Common myeloid progenitor, CD34-positive (primary cell): ENCODE results near the gene TMEM212.

Source experiments
- CTCF ChIA-PET: fragments of 350-600 bp; sonication (Branson Sonifier 250); formaldehyde crosslinking; loops from one replicate; lab custom pipeline; 2021; ENCODE audit warnings: antibody characterized with exemption; lab: Charles Lee
- POLR2A ChIA-PET: fragments of 350-600 bp; sonication (Branson Sonifier 250); formaldehyde crosslinking; loops from one replicate; lab custom pipeline; 2021; ENCODE audit warnings: antibody characterized with exemption; lab: Charles Lee
- DNase-seq, 3 donors: peaks; one replicate each; pipeline versions ENCODE4 v3.0.0 to v3.0.0-alpha.2; 2013
- H3K27ac ChIP-seq, 2 experiments: 1 replicate in 1 of 2; 2 replicates in 1 of 2; pipeline ENCODE4 v1.7.0; 2013; ENCODE audit warnings: inconsistent platforms in 2 of 2, low read length in 2 of 2, mild to moderate bottlenecking in 2 of 2, low read depth in 1 of 2, moderate library complexity in 1 of 2; ENCODE audit not compliant: severe bottlenecking in 2 of 2, insufficient read depth in 1 of 2, poor library complexity in 1 of 2
- H3K27me3 ChIP-seq, 5 experiments: replicated peaks in 2 of 5; 1 replicate in 3 of 5; 2 replicates in 2 of 5; pipeline versions ENCODE4 v1.6.1 to v1.7.0; 2013; ENCODE audit warnings: low read length in 4 of 5, mild to moderate bottlenecking in 2 of 5, moderate library complexity in 2 of 5, inconsistent platforms in 1 of 5; ENCODE audit not compliant: insufficient read depth in 5 of 5, control insufficient read depth in 4 of 5
- H3K36me3 ChIP-seq, 4 experiments: 1 replicate in 2 of 4; 2 replicates in 2 of 4; pipeline versions ENCODE4 v1.6.1 to v1.7.0; 2013; ENCODE audit warnings: low read length in 3 of 4, control low read depth in 1 of 4, mild to moderate bottlenecking in 1 of 4; ENCODE audit not compliant: control insufficient read depth in 4 of 4, insufficient read depth in 4 of 4
- H3K4me1 ChIP-seq, 4 experiments: 1 replicate in 3 of 4; 2 replicates in 1 of 4; pipeline versions ENCODE4 v1.6.1 to v1.7.1; 2013; ENCODE audit warnings: low read length in 3 of 4, mild to moderate bottlenecking in 3 of 4, control low read depth in 1 of 4, inconsistent platforms in 1 of 4, moderate library complexity in 1 of 4; ENCODE audit not compliant: control insufficient read depth in 4 of 4, insufficient read depth in 4 of 4; ENCODE audit errors: control extremely low read depth in 1 of 4
- H3K4me3 ChIP-seq, 7 experiments: 1 replicate in 4 of 7; 2 replicates in 3 of 7; pipeline versions ENCODE4 v1.5.1 to v1.7.0; 2013; ENCODE audit warnings: mild to moderate bottlenecking in 7 of 7, low read length in 6 of 7, moderate library complexity in 6 of 7, inconsistent platforms in 2 of 7, low read depth in 2 of 7, control low read depth in 1 of 7; ENCODE audit not compliant: insufficient read depth in 4 of 7, control insufficient read depth in 1 of 7; ENCODE audit errors: extremely low read depth in 1 of 7
- H3K9me3 ChIP-seq, 5 experiments: 1 replicate in 4 of 5; 2 replicates in 1 of 5; pipeline versions ENCODE4 v1.6.1 to v1.7.1; 2013; ENCODE audit warnings: low read length in 4 of 5, mild to moderate bottlenecking in 2 of 5, inconsistent platforms in 1 of 5, low read depth in 1 of 5, moderate library complexity in 1 of 5; ENCODE audit not compliant: control insufficient read depth in 4 of 5, insufficient read depth in 2 of 5; ENCODE audit errors: control extremely low read depth in 1 of 5
- WGBS: methylation state at CpG from one replicate; pipeline ENCODE4 v1.1.5; 2013; ENCODE audit not compliant: insufficient coverage; 5-methylcytosine and 5-hydroxymethylcytosine counted together

TMEM212 gene

GRCh38 chr3:171880101-171880870, 37.1 kb downstream of the TMEM212 start:
- H3K27ac ChIP-seq, result no peak overlapping the region
- no peaks in the 10 kb centered on the region for H3K36me3 ChIP-seq
- ChIA-PET POLR2A (no interaction called here), CTCF (no interaction called here)
- H3K4me3 ChIP-seq, result no peak overlapping the region
- DNase-seq, result no peak
- no peaks in the 10 kb centered on the region for H3K9me3 ChIP-seq
- H3K27me3 ChIP-seq, result no peaks in the 10 kb centered on the region
- WGBS, result 100% methylated on average over 1 of the region's 4 CpGs
- peaks cover 0 to 3% (median 1%) of the 10 kb centered on the region in 4 experiments for H3K4me1 ChIP-seq

DNA sequence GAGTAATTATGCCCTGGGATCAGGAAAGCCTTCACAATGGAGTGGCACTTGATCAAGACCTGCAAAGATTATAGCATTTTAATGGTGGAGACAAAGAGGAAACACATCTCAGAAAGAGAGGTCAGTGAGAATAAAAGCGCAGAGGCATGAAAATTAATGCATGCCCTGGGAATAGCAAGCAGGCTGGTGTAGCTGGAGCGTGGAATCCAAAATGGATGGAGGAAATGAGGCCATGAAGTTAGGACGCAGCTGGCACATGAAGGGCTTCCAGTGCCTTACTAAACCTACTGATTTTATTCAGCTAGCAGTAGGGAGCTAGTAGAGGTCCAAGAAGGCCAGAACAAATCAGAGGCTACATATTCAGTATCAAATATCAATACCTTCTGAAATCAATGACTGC, 38.1 kb downstream of the TMEM212 start:
- Histone ChIP-seq H3K9me3 (no peaks in the 10 kb centered on the region), H3K36me3 (no peaks in the 10 kb centered on the region), H3K4me3 (no peak overlapping the region), H3K27ac (no peak overlapping the region), H3K4me1 (peaks cover 0 to 3% (median 1%) of the 10 kb centered on the region in 4 experiments), H3K27me3 (no peaks in the 10 kb centered on the region)
- 96% methylated on average over 2 of the region's 3 CpGs for WGBS
- ChIA-PET CTCF (interaction anchor here (0.6 kb wide), 1 partner anchor 68 kb away, joined by 3 read pairs; no protein-coding TSS in a partner anchor), POLR2A (no interaction called here)
- no peak for DNase-seq

DNA sequence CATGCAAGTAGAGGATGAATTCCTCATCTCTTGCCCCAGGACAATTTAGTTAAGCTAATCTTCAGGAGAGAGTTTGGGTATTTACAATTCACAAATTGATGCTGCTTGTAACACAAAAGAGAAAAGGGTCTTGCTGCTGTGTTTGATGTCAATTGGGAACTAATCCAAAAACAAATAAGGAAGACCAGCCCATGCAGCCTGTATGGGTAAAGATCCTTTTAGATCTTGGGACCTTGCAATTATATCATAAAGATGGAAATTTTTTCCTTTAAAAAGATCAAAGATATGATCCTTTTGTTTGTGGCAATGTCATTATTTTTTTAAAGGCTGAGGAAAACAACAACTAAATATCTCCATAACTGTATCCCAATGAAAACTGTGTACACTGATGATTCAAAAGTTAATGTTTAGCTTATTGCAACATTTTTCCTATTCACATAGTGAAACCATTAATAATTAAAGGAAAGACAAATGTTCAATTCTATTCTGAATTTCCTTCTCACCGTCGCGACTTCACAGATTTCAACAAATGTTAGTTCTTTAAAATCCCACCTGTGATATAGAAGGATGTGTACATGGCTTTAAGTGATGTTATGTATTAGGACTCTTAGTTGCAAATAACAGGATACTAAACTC, 40.2 kb downstream of the TMEM212 start:
- DNase-seq, result no peak
- Histone ChIP-seq H3K27ac (no peak overlapping the region), H3K27me3 (no peaks in the 10 kb centered on the region), H3K4me3 (no peak overlapping the region), H3K36me3 (no peaks in the 10 kb centered on the region), H3K4me1 (peaks cover 0 to 3% (median 1%) of the 10 kb centered on the region in 4 experiments), H3K9me3 (no peaks in the 10 kb centered on the region)
- ChIA-PET CTCF (interaction anchor here (1.0 to 1.4 kb wide), 3 partner anchors 9 to 11 kb away, joined by 3 to 4 read pairs (median 3); no protein-coding TSS in a partner anchor), POLR2A (no interaction called here)
- WGBS, result no CpG with 5 or more reads among the region's 3 CpGs

DNA sequence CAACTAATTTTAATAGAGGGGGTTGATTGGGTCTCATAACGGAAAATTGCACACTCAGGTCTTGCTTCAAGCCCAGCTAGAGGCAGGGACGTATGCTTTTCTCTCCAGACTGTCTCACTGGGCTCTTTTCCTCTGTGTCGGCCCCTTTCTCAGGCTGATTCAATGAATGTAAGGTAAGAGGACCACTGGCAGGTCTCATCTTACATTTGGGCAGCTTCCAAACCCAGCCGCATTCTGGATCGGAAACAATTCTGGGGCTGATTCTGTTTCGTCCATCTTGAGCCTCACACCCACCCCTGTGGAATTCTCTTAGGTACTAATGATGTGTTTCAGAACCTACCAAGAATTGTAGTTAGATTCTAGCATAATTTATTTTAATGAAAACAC, 40.7 kb downstream of the TMEM212 start:
- Histone ChIP-seq H3K4me1 (peaks cover 0 to 3% (median 1%) of the 10 kb centered on the region in 4 experiments), H3K27ac (no peak overlapping the region), H3K9me3 (no peaks in the 10 kb centered on the region), H3K27me3 (no peaks in the 10 kb centered on the region), H3K36me3 (no peaks in the 10 kb centered on the region), H3K4me3 (no peak overlapping the region)
- WGBS, result 83% methylated on average over 1 of the region's 6 CpGs
- ChIA-PET CTCF (interaction anchor here (0.6 to 1.4 kb wide), 3 partner anchors 10 to 112 kb away, joined by 3 read pairs; no protein-coding TSS in a partner anchor), POLR2A (interaction anchor here (0.6 kb wide), 1 partner anchor 45 kb away, joined by 4 read pairs; no protein-coding TSS in a partner anchor)
- no peak for DNase-seq

- Histone ChIP-seq H3K4me3 (no peak overlapping the region), H3K4me1 (no peaks in the 10 kb centered on the region), H3K27ac (no peak overlapping the region), H3K27me3 (no peaks in the 10 kb centered on the region), H3K36me3 (no peaks in the 10 kb centered on the region), H3K9me3 (peaks cover 0 to 10% (median 0%) of the 10 kb centered on the region in 5 experiments)
- POLR2A ChIA-PET, result no interaction called here
- WGBS, result no CpG with 5 or more reads among the region's 2 CpGs
- CTCF ChIA-PET, result no interaction called here
- DNase-seq, result no peak
Measured at GRCh38 chr3:171888466-171888865, 45.3 kb downstream of the TMEM212 start.

DNA sequence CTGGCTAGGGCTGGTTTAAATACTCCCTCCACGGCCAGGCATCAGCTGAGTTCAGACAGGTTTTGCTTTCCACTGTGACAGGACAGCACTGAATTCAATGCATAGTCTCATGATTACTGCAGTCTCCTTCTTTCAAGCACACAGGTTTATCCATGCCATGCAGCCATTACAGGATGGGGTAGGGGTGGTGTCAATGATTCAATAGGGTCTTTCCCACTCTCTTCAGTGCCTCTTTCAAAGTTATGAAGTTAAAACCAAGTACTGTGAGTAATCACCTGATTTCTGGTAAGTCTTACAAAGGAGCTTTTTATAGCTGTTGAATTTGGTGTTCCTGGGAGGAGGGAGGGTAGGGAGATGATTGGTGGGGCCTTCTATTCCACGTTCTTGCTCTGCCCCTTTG, 47.2 kb downstream of the TMEM212 start:
- Histone ChIP-seq H3K27me3 (no peaks in the 10 kb centered on the region), H3K9me3 (peaks cover 0 to 10% (median 0%) of the 10 kb centered on the region in 5 experiments), H3K27ac (no peak overlapping the region), H3K4me1 (no peaks in the 10 kb centered on the region), H3K36me3 (no peaks in the 10 kb centered on the region), H3K4me3 (no peak overlapping the region)
- CTCF ChIA-PET, result interaction anchor here (1.4 kb wide), 1 partner anchor 21 kb away, joined by 3 read pairs; no protein-coding TSS in a partner anchor
- DNase-seq, result no peak
- POLR2A ChIA-PET, result no interaction called here
- 100% methylated on average over 1 of the region's 2 CpGs for WGBS

DNA sequence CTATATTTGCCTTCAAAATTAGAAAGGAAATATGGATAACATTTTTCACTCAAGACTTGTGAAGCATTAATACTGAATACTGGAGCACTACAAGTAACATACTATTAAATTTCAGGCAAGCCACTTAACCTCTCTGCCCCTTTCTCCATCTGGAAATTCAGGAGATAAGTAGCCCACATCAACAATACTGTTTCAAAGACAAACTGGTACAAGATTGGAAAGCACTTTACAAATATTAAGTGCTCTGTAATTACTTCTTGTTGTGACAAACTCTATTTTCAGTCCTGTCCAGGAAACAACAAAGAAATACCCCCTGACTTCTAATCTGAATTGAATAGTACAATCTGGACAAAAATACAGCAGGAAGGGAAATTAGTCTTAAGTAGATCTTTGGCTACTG, 49.3 kb downstream of the TMEM212 start:
- Histone ChIP-seq H3K27ac (no peak overlapping the region), H3K4me3 (no peak overlapping the region), H3K27me3 (no peaks in the 10 kb centered on the region), H3K36me3 (no peaks in the 10 kb centered on the region), H3K4me1 (no peaks in the 10 kb centered on the region), H3K9me3 (peaks cover 0 to 10% (median 0%) of the 10 kb centered on the region in 5 experiments)
- POLR2A ChIA-PET, result no interaction called here
- DNase-seq, result no peak
- CTCF ChIA-PET, result no interaction called here
